ENCODE results near the gene ME3. TPM values are rescaled to one million over a fixed set of nuclear protein-coding genes. Genes with fewer than 3 reads are reported as not detected.

Gene ME3
- total RNA-seq, 1 donor from 2014 or later: 1.3 TPM

DNA sequence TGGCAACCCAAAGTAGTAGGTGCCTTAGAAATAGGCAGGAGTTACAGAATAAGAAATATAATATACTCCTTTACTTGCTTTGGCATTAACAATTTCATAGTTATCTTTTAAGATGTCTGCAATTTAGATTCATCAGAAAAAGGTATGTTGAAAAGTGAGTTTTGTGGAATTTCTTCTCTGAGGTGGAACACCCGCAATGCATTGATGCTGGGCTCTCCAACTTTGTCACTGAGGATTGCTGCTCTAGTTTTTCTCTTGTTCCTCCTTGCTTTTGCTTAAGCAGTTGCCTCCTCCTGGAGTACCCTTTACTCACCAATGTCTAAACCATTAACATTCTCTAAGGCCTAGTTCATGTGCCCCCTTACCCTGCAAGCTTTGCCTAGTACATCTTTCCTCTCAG lies 14.1 kb upstream of the ME3 start:
- Mint-ChIP-seq H3K4me3 (no peak overlapping the region), H3K36me3 (ENCODE audit: low read depth) (no peaks in the 10 kb centered on the region), H3K9me3 (no peaks in the 10 kb centered on the region), H3K27ac (no peak overlapping the region), H3K4me1 (no peaks in the 10 kb centered on the region), H3K27me3 (no peaks in the 10 kb centered on the region)
- ChIA-PET POLR2A (no interaction called here), CTCF (no interaction called here)
- DNase-seq (no peak), ATAC-seq (ENCODE audit: low read depth) (no peak)
- intact Hi-C loops (cut with micrococcal nuclease): no loop called here
- TF ChIP-seq, protein P1, sequence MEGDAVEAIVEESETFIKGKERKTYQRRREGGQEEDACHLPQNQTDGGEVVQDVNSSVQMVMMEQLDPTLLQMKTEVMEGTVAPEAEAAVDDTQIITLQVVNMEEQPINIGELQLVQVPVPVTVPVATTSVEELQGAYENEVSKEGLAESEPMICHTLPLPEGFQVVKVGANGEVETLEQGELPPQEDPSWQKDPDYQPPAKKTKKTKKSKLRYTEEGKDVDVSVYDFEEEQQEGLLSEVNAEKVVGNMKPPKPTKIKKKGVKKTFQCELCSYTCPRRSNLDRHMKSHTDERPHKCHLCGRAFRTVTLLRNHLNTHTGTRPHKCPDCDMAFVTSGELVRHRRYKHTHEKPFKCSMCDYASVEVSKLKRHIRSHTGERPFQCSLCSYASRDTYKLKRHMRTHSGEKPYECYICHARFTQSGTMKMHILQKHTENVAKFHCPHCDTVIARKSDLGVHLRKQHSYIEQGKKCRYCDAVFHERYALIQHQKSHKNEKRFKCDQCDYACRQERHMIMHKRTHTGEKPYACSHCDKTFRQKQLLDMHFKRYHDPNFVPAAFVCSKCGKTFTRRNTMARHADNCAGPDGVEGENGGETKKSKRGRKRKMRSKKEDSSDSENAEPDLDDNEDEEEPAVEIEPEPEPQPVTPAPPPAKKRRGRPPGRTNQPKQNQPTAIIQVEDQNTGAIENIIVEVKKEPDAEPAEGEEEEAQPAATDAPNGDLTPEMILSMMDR (IDR thresholded peaks at IDR 0.05): no peak

DNA sequence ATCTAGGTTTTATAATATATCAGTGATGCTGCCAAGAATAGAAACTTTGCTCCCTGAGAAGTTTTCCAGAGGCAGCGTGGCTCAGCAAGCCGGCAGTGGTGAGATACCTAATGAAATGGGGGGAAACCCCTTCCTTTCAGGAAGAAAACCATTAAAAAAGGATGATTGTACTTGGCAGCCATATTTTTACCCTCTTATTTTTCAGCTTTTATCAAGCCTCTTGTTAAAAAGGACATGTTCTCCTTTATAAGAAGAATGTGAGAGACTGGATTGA lies 9.0 kb upstream of the ME3 start:
- Mint-ChIP-seq H3K36me3 (ENCODE audit: low read depth) (no peaks in the 10 kb centered on the region), H3K4me3 (no peak overlapping the region), H3K9me3 (no peaks in the 10 kb centered on the region), H3K4me1 (no peaks in the 10 kb centered on the region), H3K27me3 (no peaks in the 10 kb centered on the region), H3K27ac (no peak overlapping the region)
- ATAC-seq (ENCODE audit: low read depth): no peak
- intact Hi-C loops (cut with micrococcal nuclease): no loop called here
- ChIA-PET CTCF (no interaction called here), POLR2A (no interaction called here)
- TF ChIP-seq, protein P1 (IDR thresholded peaks at IDR 0.05): no peak
- DNase-seq: no peak

DNA sequence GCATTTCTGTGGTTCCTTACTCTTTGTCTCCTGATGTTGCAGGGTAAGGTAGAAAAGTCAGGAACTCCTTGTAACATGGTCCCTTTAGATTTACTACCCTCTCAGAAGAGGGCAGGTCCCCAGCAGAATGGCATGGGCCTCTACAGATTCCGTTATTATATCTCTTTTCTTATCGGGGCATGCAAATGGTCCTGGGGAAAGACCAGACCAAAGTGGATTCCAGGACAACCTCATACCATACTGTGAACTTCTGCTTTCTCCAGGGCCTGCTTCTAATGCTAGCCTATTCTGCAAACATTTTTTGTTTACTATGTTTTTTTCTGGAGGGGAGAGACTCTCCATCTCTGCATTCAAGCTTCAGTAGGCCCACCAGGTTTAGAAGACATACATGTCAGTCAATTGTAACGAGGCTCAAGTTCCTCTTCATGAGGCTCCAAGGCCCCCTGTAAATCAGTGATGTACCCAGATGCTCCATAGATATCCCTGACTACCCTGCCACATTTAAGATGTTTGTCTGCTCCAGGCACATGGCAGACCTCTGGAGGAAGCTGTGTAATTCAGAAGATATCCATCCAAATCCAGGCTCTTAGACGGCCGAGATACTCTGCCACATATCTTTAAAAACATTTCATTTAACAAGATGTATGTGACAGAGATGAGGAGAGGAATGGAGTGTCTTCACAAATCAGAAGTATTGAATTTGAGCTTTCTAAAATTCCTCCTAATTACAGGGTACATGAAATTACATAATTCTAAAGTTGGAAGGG lies 8.5 kb upstream of the ME3 start:
- ChIA-PET POLR2A (no interaction called here), CTCF (no interaction called here)
- H3K4me1 Mint-ChIP-seq: no peaks in the 10 kb centered on the region
- H3K27me3 Mint-ChIP-seq: no peaks in the 10 kb centered on the region
- ATAC-seq (ENCODE audit: low read depth) (no peak), DNase-seq (no peak)
- TF ChIP-seq, protein P1 (IDR thresholded peaks at IDR 0.05): no peak
- H3K9me3 Mint-ChIP-seq: no peaks in the 10 kb centered on the region
- no peak overlapping the region for H3K4me3 Mint-ChIP-seq
- intact Hi-C loops (cut with micrococcal nuclease): no loop called here
- no peaks in the 10 kb centered on the region for H3K36me3 Mint-ChIP-seq (ENCODE audit: low read depth)
- no peak overlapping the region for H3K27ac Mint-ChIP-seq

DNA sequence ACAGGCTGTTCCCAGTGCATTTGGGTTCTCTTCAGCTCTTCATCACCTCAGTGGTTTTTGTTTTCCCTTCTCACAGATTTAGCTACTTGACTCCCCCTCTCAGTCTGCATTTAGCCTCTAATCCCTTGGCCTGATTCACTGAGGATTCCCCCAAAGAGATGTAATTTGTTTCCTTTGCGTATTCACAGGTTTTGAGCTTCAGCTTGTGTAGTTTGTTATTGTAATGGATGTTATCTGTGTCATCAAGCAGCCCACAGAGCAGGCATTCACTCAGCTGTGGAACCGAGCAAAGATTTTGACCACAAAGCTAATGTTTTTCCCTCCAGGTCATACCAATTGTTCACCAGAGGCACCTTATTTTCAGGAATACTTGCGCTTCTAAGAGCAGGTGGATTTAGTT lies 6.4 kb upstream of the ME3 start:
- H3K36me3 Mint-ChIP-seq (ENCODE audit: low read depth): no peaks in the 10 kb centered on the region
- H3K4me3 Mint-ChIP-seq: no peak overlapping the region
- intact Hi-C loops (cut with micrococcal nuclease): no loop called here
- no peaks in the 10 kb centered on the region for H3K9me3 Mint-ChIP-seq
- no peaks in the 10 kb centered on the region for H3K4me1 Mint-ChIP-seq
- H3K27me3 Mint-ChIP-seq: peaks cover 3% of the 10 kb centered on the region
- no peak overlapping the region for H3K27ac Mint-ChIP-seq
- ATAC-seq (ENCODE audit: low read depth) (no peak), DNase-seq (no peak)
- TF ChIP-seq, protein P1 (IDR thresholded peaks at IDR 0.05): no peak
- POLR2A ChIA-PET: no interaction called here
- CTCF ChIA-PET: no interaction called here

DNA sequence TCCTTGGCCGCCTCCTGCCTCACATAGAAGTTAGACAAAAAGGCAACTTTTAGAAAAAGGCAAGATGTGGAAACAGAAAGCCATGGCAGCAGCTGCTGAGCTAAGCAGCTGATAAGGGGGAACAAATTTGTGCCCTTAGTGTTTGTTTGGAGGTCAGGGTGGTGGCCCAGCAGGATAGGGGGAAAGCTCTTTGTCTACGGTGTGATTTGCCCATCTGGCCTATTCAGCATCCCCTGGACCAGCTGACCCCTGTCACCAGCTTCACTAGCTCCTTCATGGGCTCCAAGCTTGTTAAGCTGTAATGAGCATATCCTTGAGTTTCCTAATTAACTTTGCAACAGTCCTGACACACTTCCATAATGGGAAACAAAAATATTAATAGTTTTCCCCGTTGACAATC lies 5.9 kb upstream of the ME3 start:
- H3K27ac Mint-ChIP-seq: no peak overlapping the region
- POLR2A ChIA-PET: no interaction called here
- no peaks in the 10 kb centered on the region for H3K4me1 Mint-ChIP-seq
- peaks cover 8% of the 10 kb centered on the region for H3K27me3 Mint-ChIP-seq
- H3K36me3 Mint-ChIP-seq (ENCODE audit: low read depth): no peaks in the 10 kb centered on the region
- DNase-seq: no peak
- H3K9me3 Mint-ChIP-seq: no peaks in the 10 kb centered on the region
- intact Hi-C loops (cut with micrococcal nuclease): no loop called here
- H3K4me3 Mint-ChIP-seq: no peak overlapping the region
- CTCF ChIA-PET: no interaction called here
- TF ChIP-seq, protein P1 (IDR thresholded peaks at IDR 0.05): no peak
- ATAC-seq (ENCODE audit: low read depth): no peak

All from activated B cell treated with CpG ODN at 0.5 μM for 24 hours (primary cell).